IgD-negative memory B cell (primary cell): ENCODE results near the gene PMVK. TPM values are rescaled to one million over a fixed set of nuclear protein-coding genes. Genes with fewer than 3 reads are reported as not detected.

Source experiments
- H3K27ac Mint-ChIP-seq, 3 donors: one replicate each; pipeline ENCODE4 v1.8.0; 2020 to 2022; ENCODE audit warnings: mild to moderate bottlenecking in 3 of 3, mixed read lengths in 3 of 3, moderate library complexity in 1 of 3
- H3K27me3 Mint-ChIP-seq: one replicate; pipeline ENCODE4 v1.8.0; 2021; ENCODE audit warnings: mixed read lengths
- H3K36me3 Mint-ChIP-seq: one replicate; pipeline ENCODE4 v1.8.0; 2020; ENCODE audit warnings: mild to moderate bottlenecking, mixed read lengths
- H3K4me1 Mint-ChIP-seq, 3 donors: one replicate each; pipeline ENCODE4 v1.8.0; 2020 to 2022; ENCODE audit warnings: mixed read lengths in 3 of 3, mild to moderate bottlenecking in 1 of 3
- H3K4me3 Mint-ChIP-seq, 4 donors: one replicate each; pipeline ENCODE4 v1.8.0; 2020 to 2022; ENCODE audit warnings: mild to moderate bottlenecking in 4 of 4, mixed read lengths in 4 of 4, moderate library complexity in 3 of 4
- H3K9me3 Mint-ChIP-seq, 3 donors: one replicate each; pipeline ENCODE4 v1.8.0; 2020 to 2021; ENCODE audit warnings: mixed read lengths in 3 of 3, mild to moderate bottlenecking in 1 of 3
- polyA plus RNA-seq: library from polyadenylated mRNA; unstranded; fragments of 300-500 nt; fragmentation: Illumina TruSeq; gene quantifications from one replicate; pipeline ENCODE4 v1.2.3, GENCODE V29; 2021

Gene PMVK
- polyA plus RNA-seq, 1 donor from 2014 or later = 78.3 TPM

GRCh38 chr1:154959426-154959780, 22.9 kb upstream of the PMVK start:
- Mint-ChIP-seq H3K27ac (no peak overlapping the region), H3K4me1 (peaks cover 32 to 39% (median 32%) of the 10 kb centered on the region in 3 donors), H3K36me3 (peaks cover 2% of the 10 kb centered on the region), H3K27me3 (no peaks in the 10 kb centered on the region), H3K4me3 (peak overlapping the region in 2 of 4 donors; percentile 39 to 72), H3K9me3 (no peaks in the 10 kb centered on the region)

DNA sequence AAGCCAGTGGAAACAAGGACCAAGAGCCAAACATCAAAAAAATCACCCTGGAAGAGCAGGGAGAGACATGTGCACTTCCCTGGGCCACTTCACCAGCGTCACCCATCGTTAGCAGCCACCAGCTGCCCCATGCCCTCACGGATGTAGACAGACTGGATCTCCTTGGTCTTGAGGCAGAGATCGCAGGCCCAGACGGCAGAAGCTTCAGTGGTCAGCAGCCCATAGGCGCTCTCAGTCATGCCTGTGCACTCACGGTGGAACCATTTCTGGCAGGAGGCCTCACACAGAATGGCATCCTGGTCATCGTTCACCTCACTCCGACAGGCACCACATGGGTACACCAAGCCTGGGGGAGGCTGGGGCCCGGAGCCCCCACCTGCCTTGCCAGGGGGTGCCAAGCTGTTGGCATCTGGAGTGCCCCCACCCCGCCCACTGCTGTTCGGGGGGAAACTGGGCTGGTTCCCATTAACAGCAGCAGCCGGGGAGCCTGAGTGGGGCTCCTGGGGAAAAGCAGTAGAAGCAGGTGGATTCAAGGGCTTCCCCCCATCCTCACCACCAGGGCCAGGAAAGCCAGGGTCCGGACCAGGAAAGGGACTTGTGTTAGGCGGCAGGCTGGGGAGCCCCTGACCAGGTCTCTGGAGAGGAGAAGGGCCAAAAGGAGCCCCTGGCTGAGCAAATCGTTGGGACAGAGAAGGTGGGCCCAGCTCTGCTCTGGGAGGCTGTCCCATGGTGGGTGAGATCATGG, 22.3 kb upstream of the PMVK start:
- peaks cover 36 to 45% (median 37%) of the 10 kb centered on the region in 3 donors for H3K4me1 Mint-ChIP-seq
- H3K27ac Mint-ChIP-seq = peak overlapping the region in 1 of 3 donors; percentile 99
- no peaks in the 10 kb centered on the region for H3K27me3 Mint-ChIP-seq
- peak overlapping the region in 3 of 4 donors; percentile 72 to 98 (median 84) for H3K4me3 Mint-ChIP-seq
- no peaks in the 10 kb centered on the region for H3K9me3 Mint-ChIP-seq
- peaks cover 3% of the 10 kb centered on the region for H3K36me3 Mint-ChIP-seq

- peaks cover 38 to 48% (median 41%) of the 10 kb centered on the region in 3 donors for H3K4me1 Mint-ChIP-seq
- H3K27me3 Mint-ChIP-seq = no peaks in the 10 kb centered on the region
Measured at GRCh38 chr1:154958036-154958435, 21.5 kb upstream of the PMVK start.

DNA sequence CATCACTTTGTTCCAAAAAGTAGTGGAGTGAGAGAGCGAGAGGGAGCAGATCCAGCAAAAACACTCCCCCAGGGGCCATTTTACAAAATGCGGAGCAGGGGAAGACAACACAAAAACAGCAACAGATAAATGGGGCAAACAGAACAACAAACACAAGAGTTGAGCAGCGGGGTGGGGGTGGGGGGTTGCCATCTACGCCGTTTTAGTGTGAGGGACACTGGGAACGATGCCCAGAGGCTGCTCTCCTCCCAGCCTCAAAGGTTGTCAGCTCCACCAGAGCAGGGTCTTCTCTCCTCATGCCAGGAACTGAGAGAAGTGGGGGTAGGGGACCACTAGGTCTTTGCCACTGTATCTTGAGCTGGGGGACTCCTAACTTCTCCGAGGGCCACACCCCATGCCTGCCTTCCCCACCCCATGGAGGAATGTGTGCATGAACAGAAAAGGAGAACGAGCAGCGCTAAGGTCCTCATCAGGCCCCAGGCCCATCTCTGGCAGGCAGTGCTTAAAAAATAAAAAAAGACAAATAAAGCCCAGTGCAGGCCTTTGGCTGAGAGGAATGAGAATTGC, 20.7 kb upstream of the PMVK start:
- no peaks in the 10 kb centered on the region for H3K9me3 Mint-ChIP-seq
- peak overlapping the region in 2 of 3 donors; percentile 99 for H3K27ac Mint-ChIP-seq
- peaks cover 41 to 47% (median 44%) of the 10 kb centered on the region in 3 donors for H3K4me1 Mint-ChIP-seq
- H3K27me3 Mint-ChIP-seq = no peaks in the 10 kb centered on the region
- H3K4me3 Mint-ChIP-seq = peak overlapping the region in 2 of 4 donors; percentile 78 to 98
- H3K36me3 Mint-ChIP-seq = peaks cover 7% of the 10 kb centered on the region

More at GRCh38 chr1:154958036-154958435, 21.5 kb upstream of the PMVK start:
- Mint-ChIP-seq H3K9me3 (no peaks in the 10 kb centered on the region), H3K36me3 (peaks cover 7% of the 10 kb centered on the region), H3K27ac (peak overlapping the region; percentile 77 to 99 (median 99)), H3K4me3 (peak overlapping the region in 2 of 4 donors; percentile 78 to 98)

DNA sequence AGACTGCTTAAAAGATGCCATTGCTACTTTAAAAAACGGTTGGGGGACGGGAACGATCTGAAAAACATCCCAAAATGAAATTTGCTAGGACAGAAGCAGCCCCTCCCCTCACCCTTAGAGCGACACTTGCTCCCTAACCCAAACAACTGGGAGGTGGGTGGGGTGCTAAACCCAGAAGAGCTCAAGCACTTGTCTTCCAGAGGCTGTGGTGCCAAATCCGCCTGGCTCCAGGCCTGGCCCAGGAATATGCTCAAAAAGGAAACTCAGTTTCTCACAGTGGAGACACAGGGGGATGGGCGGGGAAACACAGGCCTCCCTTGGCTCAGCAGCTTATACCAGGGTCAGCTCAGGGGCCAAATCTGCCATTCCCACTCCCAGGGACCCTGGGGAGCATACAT, 20.0 kb upstream of the PMVK start:
- peaks cover 47 to 51% (median 48%) of the 10 kb centered on the region in 3 donors for H3K4me1 Mint-ChIP-seq
- no peaks in the 10 kb centered on the region for H3K9me3 Mint-ChIP-seq
- H3K27me3 Mint-ChIP-seq = no peaks in the 10 kb centered on the region
- H3K4me3 Mint-ChIP-seq = peak overlapping the region; percentile 96 to 100 (median 97)
- H3K36me3 Mint-ChIP-seq = peaks cover 7% of the 10 kb centered on the region
- peak overlapping the region; percentile 99 for H3K27ac Mint-ChIP-seq

GRCh38 chr1:154955718-154956543, 19.4 kb upstream of the PMVK start, which contains the start of gene PBXIP1:
TSS of gene PBXIP1 (minus strand) at chr1:154956099. CDS start at chr1:154953721, 2,378 bp downstream.
- Mint-ChIP-seq H3K9me3 (no peaks in the 10 kb centered on the region), H3K27ac (peak within 1 kb of the TSS; percentile 99), H3K36me3 (peaks cover 7% of the 10 kb centered on the region), H3K27me3 (no peaks in the 10 kb centered on the region), H3K4me1 (peaks cover 47 to 48% (median 48%) of the 10 kb centered on the region in 3 donors), H3K4me3 (peak within 1 kb of the TSS; percentile 96 to 100 (median 97))

GRCh38 chr1:154955039-154955717, 18.7 kb upstream of the PMVK start:
- Mint-ChIP-seq H3K4me1 (peaks cover 42 to 47% (median 44%) of the 10 kb centered on the region in 3 donors), H3K27me3 (no peaks in the 10 kb centered on the region), H3K4me3 (peak overlapping the region; percentile 96 to 100 (median 97)), H3K36me3 (peaks cover 9% of the 10 kb centered on the region), H3K27ac (peak overlapping the region; percentile 99), H3K9me3 (no peaks in the 10 kb centered on the region)

DNA sequence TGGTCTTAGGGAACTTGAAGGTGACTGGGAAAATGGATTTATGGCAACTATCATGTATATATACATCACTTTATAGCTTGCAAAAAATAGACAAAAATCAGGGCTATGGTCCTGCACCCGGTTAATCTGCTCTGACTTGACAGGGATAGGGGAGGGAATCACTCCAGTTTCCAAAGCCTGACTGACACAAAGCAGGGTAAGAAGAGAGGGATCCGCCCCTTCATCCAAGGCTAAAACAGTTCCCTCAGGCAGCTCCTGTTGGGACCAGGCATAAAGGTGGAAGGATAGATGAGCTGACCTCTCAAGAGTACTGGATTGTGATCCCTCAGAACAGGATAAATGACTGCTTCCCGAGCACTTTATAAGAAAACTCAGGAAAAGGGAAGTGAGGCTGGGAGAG, 18.0 kb upstream of the PMVK start:
- Mint-ChIP-seq H3K27me3 (no peaks in the 10 kb centered on the region), H3K36me3 (peaks cover 9% of the 10 kb centered on the region), H3K4me3 (peak overlapping the region; percentile 96 to 100 (median 97)), H3K4me1 (peaks cover 42 to 45% (median 44%) of the 10 kb centered on the region in 3 donors), H3K27ac (peak overlapping the region; percentile 99), H3K9me3 (no peaks in the 10 kb centered on the region)

- Mint-ChIP-seq H3K9me3 (no peaks in the 10 kb centered on the region), H3K27ac (peak overlapping the region; percentile 99), H3K4me1 (peaks cover 42 to 47% (median 47%) of the 10 kb centered on the region in 3 donors), H3K27me3 (no peaks in the 10 kb centered on the region), H3K36me3 (peaks cover 9% of the 10 kb centered on the region), H3K4me3 (peak overlapping the region; percentile 64 to 100 (median 97))
Measured at GRCh38 chr1:154953611-154954038, 17.1 kb upstream of the PMVK start.

DNA sequence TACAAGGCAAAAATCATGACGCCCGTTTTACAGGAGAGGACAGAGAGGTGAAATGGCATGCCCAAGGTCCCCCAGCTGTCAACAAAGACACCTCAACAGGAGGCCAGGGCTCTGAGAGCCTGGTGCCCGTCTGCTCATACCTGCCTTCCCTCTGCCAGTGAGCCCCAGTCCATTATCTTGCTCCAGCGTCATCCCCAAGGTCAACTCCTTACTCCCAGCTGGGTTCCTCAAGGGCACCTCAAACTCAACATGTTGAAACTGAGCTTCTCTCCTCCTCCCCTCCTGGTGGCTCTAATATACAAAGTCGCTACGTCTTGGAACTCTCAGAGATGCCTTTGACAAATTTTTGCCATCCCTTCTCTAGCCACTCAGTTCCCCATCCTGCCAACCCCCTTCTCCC, 16.1 kb upstream of the PMVK start:
- no peaks in the 10 kb centered on the region for H3K9me3 Mint-ChIP-seq
- H3K4me3 Mint-ChIP-seq = peak overlapping the region; percentile 72 to 100 (median 94)
- H3K4me1 Mint-ChIP-seq = peaks cover 42 to 49% (median 49%) of the 10 kb centered on the region in 3 donors
- H3K36me3 Mint-ChIP-seq = peaks cover 9% of the 10 kb centered on the region
- H3K27me3 Mint-ChIP-seq = no peaks in the 10 kb centered on the region
- H3K27ac Mint-ChIP-seq = peak overlapping the region; percentile 90 to 99 (median 99)

DNA sequence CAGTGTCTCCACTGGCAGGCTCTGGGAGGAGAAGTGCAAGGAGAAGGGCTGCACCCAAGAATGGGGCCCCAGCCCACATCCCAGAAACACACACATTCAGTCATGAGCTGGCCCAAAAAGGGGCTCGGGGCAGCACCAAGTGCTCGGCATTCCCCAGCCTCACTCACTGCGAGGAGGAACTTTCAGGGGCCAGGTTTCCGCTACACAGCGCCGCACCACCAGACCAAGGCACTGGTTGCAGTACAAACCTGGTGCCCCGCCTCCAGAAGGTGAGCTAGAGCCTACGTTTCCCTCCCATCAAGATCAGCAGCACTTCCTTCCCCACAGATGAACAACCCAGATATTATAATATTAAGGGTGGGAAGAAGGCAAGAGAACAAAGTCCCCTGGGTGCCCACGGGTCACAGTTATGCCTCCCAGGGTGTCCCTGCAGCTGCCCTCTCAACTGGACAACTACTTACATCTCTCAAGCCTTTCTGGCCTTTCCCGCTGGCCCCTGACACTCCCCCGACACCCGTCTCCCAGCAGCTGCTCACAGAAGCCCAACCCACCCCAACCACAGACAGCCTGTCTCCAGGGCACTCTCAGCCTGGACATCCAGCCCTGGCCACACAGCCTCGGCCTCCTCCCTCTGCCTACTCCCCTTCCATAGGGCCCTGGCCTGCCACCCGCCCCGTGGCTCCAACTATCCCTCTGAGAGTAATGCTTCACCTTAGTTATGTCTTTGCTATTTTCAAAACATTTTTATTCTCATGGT, 15.6 kb upstream of the PMVK start:
- no peaks in the 10 kb centered on the region for H3K27me3 Mint-ChIP-seq
- H3K27ac Mint-ChIP-seq = peak overlapping the region; percentile 90 to 99 (median 99)
- H3K4me1 Mint-ChIP-seq = peaks cover 42 to 49% (median 49%) of the 10 kb centered on the region in 3 donors
- H3K4me3 Mint-ChIP-seq = peak overlapping the region; percentile 72 to 100 (median 94)
- H3K9me3 Mint-ChIP-seq = no peaks in the 10 kb centered on the region
- H3K36me3 Mint-ChIP-seq = peaks cover 9% of the 10 kb centered on the region

DNA sequence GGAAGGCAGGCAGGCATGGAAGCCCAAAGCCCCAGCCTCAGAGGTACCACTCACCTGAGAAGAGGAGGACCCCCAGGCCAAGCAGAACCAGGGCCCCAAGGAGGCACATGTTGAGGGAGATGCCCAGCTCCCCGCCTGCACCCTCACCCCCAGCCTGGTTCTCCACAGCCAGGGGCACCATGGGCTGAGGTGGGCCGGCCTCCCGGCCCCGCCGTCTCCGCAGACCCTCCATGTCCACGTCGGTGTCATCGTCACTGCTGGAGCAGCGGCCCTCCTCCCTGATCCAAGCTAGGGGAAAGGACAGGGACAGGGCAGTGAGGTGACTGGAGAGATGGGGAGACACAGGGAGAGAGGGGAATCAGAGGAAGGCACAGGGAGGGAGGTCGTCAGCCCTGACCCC, 11.6 kb upstream of the PMVK start:
- Mint-ChIP-seq H3K4me1 (peaks cover 37 to 46% (median 44%) of the 10 kb centered on the region in 3 donors), H3K4me3 (no peak overlapping the region), H3K36me3 (peaks cover 2% of the 10 kb centered on the region), H3K27ac (peak overlapping the region in 1 of 3 donors; percentile 63), H3K9me3 (no peaks in the 10 kb centered on the region), H3K27me3 (no peaks in the 10 kb centered on the region)

DNA sequence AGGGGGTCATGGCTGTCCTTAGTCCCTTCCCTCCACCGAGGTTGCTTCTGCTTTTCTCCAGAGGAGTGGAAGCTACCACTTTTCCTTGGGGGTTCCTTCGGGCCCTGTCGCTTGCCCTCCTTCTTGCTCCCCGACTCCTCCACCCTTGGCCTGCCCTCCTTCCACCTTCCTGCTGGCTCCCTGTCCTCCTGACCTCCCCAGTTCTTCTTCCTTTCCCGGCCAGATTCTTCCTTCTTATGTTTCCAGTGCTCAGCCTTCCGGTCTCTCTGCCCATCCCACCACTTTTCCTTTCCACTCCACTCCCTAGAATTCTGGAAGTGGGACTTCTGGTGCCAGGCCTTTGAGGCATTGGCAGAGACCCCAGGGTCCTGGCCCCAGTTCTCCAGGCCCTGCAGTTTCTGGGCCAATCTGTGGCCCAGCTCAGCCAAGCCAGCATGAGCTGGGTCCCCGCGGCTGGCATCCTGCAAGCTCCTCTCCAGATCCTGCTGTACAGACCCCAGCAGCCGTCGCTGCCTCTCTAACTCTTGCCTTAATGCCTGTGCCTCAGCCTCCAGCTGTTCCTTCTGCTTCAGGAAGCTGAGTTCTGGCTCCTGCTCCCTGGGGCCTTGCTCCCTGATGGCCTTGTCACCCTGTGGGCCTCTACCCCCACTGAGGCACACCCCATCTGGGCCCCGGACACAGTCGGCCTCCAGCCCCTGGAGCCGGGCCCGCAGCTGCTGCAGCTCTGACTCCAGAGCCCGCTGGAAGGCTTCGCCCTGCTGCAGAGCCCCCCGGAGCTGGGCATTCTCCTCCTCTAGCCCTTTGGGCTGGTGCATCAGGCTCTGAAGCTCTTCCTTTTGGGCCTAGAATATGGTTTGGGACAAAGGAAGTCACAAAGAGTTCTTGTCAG, 9.7 kb upstream of the PMVK start:
- Mint-ChIP-seq H3K27me3 (no peaks in the 10 kb centered on the region), H3K9me3 (no peaks in the 10 kb centered on the region), H3K27ac (peak overlapping the region in 2 of 3 donors; percentile 63 to 96), H3K4me1 (peaks cover 34 to 45% (median 42%) of the 10 kb centered on the region in 3 donors), H3K4me3 (peak overlapping the region in 2 of 4 donors; percentile 30 to 47), H3K36me3 (peaks cover 5% of the 10 kb centered on the region)
